NCI-H69 (cell line): Measurements from ENCODE around the gene GABRB1.

Source experiments
- DNase-seq: peaks from one replicate; lab custom pipeline; 2025; lab: John Stamatoyannopoulos, UW

GABRB1 gene

DNA sequence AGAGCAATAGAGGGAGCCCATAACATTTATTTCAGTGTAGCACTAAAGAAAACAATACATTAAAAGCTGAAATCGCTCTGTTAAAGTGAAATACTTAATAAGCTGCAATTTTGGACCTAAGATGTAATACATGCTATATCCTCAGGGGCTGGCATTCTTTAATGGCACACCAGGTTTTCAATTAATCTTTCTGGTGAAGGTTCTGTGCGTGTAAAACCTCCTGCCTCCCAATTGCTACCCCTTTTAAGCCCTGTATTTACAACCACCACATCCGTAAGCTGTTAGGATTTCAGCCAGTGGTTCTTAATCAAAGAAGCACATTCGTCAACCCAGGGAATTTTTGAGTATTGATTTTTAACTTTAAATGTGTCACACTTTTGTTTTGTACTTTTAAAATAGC is 439.7 kb downstream of the GABRB1 start:
- DNase-seq: no peak

DNA sequence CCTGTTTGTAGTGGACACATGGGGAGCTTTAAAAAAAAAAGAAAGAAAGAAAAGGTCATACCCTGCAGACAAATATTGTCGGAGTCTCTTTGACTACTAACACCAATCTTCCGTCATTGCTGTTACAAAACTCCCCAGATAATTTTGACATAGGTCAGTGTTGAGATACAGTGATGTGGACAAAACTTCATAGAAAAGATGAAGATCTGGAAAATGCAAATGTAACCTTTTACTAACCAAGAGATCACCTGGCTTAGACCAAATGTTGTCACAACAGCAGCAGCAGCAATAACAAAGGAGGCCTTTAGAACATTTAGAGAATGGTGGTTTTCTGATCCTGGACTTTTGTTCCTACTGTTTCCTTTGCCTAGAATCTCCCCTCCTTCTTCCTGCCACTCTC is 440.2 kb downstream of the GABRB1 start:
- no peak for DNase-seq

DNA sequence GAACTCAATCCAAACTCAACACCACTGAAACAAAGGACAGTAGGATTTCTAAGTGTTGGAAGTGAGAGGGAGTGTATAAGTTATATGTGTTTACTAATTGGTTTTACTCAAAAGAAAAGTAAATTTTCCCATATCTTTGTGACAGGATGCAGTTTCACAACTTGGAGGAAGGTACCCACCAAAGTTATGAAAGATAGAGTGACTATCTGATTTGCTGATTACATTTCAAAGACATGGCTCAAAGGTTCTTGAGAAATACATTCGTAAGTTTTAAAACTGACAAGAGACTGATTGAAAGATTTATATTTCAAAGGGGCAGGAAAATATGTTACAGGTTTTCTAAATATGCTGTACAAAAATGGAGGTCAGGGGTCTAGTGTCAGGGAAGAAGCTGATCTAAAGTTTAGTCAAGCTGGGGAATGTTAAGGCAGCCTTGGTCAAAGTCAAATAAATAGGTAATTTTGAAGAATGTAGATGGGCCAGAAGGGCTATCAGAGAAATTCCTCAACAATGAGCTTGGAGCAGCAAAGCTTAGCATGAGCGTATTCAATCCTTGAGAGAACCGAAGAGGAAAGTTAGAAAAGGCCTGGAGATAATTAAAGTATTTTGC is 441.9 kb downstream of the GABRB1 start:
- no peak for DNase-seq

DNA sequence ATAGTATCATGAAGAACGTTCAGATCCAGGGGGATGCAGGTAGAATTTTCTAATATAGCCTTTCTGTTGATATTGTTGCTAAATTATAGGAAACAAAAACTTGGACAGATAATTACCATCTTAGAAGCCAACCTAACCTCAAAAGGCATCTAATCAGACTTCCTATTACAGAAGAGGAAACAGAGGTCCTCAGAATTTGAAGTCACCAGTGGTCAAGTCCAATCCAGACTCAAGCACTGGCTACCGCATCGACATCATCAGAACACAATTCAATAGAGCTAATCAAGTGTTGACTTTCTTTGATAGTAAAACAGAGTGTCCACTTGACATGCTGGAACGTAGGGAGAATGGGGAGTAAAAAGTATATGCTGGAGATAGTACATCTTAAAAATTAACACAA is 443.4 kb downstream of the GABRB1 start:
- no peak for DNase-seq

DNA sequence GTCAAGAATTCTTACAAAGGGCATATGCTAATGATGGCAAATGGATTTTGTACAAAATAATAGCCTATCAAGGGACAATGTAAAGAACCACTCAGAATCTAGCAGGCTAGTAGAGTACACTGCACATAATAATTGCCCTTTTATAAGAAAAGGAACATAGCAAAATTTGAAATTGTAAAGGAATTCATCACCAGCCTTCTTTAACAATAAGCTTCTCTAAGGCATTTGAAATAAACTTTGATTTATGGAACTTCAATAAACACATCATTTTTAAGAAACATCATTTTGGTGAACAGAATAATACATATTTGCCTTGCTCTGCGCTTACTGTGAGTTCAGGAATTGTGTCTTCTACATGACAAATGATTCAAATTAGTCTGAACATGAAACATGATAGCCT is 444.0 kb downstream of the GABRB1 start:
- DNase-seq: no peak
